ENCODE results near the gene LEF1.
A peak's percentile ranks its signal among the peaks of the same experiment; 100 is the strongest.

LEF1 gene

DNA sequence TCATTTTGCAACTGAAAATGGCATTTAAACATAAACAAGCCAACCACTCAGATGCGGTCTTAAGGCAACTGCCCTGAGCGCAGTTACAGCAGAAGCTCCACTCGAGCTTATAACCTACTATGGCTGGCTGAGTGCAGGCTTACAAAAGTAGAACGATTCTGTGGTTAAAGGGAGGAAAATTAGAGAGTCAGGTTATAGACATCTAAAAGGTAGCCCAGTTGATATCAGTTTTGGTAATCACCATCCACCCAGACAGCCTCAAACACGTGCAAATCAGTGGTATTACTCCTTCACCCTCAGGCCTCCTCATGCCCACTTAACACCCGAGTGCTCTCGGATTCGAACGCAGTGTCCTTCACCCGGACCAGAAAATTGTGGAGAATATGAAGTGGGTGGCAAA is 3.1 kb downstream of the LEF1 start:
- TF ChIP-seq, protein P1, sequence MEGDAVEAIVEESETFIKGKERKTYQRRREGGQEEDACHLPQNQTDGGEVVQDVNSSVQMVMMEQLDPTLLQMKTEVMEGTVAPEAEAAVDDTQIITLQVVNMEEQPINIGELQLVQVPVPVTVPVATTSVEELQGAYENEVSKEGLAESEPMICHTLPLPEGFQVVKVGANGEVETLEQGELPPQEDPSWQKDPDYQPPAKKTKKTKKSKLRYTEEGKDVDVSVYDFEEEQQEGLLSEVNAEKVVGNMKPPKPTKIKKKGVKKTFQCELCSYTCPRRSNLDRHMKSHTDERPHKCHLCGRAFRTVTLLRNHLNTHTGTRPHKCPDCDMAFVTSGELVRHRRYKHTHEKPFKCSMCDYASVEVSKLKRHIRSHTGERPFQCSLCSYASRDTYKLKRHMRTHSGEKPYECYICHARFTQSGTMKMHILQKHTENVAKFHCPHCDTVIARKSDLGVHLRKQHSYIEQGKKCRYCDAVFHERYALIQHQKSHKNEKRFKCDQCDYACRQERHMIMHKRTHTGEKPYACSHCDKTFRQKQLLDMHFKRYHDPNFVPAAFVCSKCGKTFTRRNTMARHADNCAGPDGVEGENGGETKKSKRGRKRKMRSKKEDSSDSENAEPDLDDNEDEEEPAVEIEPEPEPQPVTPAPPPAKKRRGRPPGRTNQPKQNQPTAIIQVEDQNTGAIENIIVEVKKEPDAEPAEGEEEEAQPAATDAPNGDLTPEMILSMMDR (conservative IDR thresholded peaks at IDR 0.05; ENCODE audit: low read depth, low read length), result no peak
- H3K4me3 ChIP-seq (ENCODE audit: low read depth, low read length), result no peak overlapping the region
- DNase-seq (ENCODE audit: low read depth), result no peak

DNA sequence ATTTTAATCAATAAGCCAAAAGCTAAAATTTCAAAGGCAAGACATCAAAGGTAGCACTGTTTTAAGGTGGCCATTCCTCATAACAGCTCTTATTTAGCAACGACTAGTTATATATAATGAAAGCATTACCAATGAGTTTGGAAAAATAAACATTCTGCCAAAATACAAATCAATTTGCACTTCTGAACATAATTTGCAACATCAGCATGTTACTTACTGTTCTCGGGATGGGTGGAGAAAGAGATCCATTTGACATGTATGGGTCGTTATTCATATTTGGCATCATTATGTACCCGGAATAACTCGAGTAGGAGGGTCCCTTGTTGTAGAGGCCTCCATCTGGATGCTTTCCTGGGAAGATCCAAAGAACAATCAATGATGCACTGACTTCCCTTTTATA is 5.4 kb downstream of the LEF1 start:
- DNase-seq (ENCODE audit: low read depth), result no peak
- no peak overlapping the region for H3K4me3 ChIP-seq (ENCODE audit: low read depth, low read length)
- TF ChIP-seq, protein P1 (conservative IDR thresholded peaks at IDR 0.05; ENCODE audit: low read depth, low read length), result no peak

DNA sequence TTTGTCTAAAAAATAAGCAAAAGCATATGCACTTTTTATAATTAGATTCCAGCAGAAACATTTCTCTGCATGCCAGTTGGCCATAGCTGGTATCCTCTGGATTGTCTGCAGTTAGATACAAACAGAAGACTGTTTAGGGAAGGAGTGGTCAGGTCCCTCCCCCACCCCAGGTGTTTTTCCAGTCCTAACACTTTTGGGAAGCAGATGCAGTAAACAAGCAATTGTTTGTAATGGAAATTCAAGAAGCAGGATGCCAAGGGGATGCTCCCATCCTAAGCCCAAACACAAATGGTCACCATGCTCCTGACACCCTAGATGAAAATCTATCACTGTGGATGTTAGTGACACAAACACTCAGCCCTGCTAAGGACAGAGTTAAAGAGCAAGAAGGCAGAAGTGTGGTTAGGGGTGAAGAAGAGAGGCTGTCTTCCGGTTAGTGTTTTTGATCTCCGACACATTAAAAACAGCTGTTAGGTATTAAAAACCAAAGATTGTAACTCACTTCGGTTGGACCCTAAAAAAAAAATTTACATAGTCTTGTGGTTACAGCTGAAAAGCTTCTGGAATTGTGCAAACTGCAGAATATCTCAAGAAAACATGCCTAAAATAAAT is 7.9 kb downstream of the LEF1 start:
- no peak for DNase-seq (ENCODE audit: low read depth)
- no peak overlapping the region for H3K4me3 ChIP-seq (ENCODE audit: low read depth, low read length)

DNA sequence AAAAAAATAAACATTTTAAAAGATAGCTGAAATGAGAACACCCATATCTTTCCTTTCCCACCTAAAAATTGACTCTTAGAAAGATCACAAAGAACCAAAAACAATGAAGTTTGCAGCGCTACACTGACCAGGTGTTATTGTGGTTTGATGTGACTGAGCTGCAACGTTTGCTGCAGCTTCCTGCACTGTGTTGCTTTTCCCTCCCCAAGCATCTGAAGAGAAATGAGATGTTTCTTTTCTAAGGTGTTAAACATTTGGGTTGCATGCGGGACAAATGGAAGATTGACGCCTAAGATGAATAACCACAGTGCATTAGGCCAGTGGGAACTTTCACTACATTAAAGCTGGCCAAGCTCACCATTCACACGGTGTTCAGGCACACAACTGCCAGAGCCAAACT is 8.9 kb downstream of the LEF1 start:
- H3K4me3 ChIP-seq (ENCODE audit: low read depth, low read length), result no peak overlapping the region
- TF ChIP-seq, protein P1 (conservative IDR thresholded peaks at IDR 0.05; ENCODE audit: low read depth, low read length), result no peak
- DNase-seq (ENCODE audit: low read depth), result no peak

More for the DNA sequence above, 7.9 kb downstream of the LEF1 start:
- TF ChIP-seq, protein P1 (conservative IDR thresholded peaks at IDR 0.05; ENCODE audit: low read depth, low read length), result no peak

DNA sequence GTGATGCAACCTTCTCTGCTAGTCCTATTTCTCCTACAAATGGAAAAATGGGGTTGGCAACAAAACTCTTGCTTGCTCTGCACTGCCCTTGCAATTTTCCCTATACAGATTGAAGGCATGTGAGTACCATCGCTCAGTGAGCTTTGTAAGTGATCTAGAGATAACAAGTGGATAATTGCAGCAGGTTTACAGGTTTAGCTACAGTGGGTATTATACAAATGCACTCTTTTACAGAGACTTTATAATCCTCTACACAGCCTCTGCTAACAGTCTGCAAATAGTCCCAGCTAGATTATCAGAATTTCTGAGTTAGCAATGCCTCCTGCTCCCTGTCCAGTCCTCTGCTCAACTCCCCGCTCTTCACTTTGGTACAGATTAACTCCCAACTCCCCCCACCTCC is 11.1 kb downstream of the LEF1 start:
- TF ChIP-seq, protein P1 (conservative IDR thresholded peaks at IDR 0.05; ENCODE audit: low read depth, low read length), result no peak
- DNase-seq (ENCODE audit: low read depth), result no peak
- no peak overlapping the region for H3K4me3 ChIP-seq (ENCODE audit: low read depth, low read length)

DNA sequence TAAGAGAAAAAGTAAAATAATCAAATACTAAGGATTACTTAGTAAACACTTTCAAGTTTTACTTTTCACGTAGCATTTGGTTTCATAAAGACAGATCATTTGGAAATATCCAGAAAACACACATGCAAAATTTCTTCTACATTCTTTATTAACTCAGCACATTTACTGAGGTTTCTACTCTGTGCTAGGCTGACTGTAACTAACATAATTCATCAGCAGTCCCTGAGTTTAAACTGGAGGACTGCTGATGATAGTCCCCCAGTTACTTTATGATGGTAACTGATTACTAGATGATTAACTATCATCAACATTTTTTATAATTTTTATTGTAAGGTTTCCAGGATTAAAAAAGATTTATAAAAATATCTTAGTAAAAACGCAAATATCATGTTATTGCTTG is 12.3 kb downstream of the LEF1 start:
- H3K4me3 ChIP-seq (ENCODE audit: low read depth, low read length), result no peak overlapping the region
- no peak for DNase-seq (ENCODE audit: low read depth)
- TF ChIP-seq, protein P1 (conservative IDR thresholded peaks at IDR 0.05; ENCODE audit: low read depth, low read length), result no peak

DNA sequence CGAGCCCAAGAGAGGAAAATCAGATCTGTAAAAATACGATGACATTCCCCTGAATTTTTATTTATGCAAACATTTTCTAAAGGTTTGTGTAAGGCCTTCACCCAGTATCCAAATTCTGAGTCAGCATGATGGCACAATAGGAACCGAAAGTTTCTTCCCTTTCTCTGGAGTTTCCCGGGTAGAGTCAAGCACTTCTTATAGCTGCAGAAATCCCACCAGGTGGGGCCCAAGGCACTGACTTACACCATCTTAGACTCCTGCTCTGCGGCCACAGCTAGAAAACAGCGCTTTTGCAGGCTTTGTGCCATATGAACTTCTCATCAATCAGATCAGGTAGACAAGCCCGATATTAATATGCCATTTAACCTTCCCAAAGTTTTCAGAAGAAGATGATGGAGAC is 13.4 kb downstream of the LEF1 start:
- DNase-seq (ENCODE audit: low read depth), result peak; percentile 37
- TF ChIP-seq, protein P1 (conservative IDR thresholded peaks at IDR 0.05; ENCODE audit: low read depth, low read length), result peak; percentile 32
- no peak overlapping the region for H3K4me3 ChIP-seq (ENCODE audit: low read depth, low read length)
